ENCODE results near the gene GPD1L. TPM values are rescaled to one million over a fixed set of nuclear protein-coding genes. Genes with fewer than 3 reads are reported as not detected.

Gene GPD1L
- total and polyA plus RNA-seq, 2 of the 13 experiments (the other 11 are each of a cell fraction or from before 2014, with no cell fraction given) = 4.9 to 13.7 TPM

DNA sequence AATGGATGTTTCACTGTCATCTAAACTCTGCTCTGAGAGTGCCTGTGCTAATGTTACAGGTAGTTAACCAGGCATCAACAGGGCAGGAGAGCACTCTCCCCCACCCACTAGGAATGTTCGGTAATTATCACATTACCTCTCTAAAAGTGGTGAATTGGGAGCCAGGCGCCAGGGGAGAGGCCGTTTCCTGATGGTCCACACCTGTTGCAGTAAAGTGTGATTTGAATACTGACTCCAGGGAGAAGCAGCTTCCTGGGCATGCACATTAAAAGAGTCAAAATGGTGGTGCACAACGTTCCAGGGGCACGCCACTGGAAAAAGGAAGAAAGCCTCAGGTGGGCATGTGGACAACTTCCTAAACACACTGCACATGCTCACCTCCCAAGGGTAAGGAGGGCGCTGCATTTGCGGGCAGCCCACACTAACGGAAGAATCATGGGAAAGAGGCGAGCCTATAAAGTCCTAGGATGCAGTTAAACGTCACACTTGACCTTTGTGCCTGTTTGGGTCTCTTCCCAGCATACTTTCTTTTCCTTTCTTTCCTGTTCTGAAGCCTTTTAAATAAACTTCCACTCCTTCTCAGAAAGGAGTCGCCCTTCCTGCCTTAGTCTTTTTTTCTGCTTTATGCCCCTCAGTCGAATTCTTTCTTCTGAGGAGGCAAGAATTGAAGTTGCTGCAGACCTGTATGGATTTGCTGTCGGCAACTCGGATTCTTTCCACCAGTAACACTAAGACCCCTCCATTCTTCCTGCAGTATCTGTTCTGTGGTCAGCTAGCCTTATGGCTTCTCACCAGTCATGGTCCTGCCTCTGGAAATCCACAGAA lies 28.9 kb upstream of the GPD1L start (continued):
- TF ChIP-seq, protein P1, sequence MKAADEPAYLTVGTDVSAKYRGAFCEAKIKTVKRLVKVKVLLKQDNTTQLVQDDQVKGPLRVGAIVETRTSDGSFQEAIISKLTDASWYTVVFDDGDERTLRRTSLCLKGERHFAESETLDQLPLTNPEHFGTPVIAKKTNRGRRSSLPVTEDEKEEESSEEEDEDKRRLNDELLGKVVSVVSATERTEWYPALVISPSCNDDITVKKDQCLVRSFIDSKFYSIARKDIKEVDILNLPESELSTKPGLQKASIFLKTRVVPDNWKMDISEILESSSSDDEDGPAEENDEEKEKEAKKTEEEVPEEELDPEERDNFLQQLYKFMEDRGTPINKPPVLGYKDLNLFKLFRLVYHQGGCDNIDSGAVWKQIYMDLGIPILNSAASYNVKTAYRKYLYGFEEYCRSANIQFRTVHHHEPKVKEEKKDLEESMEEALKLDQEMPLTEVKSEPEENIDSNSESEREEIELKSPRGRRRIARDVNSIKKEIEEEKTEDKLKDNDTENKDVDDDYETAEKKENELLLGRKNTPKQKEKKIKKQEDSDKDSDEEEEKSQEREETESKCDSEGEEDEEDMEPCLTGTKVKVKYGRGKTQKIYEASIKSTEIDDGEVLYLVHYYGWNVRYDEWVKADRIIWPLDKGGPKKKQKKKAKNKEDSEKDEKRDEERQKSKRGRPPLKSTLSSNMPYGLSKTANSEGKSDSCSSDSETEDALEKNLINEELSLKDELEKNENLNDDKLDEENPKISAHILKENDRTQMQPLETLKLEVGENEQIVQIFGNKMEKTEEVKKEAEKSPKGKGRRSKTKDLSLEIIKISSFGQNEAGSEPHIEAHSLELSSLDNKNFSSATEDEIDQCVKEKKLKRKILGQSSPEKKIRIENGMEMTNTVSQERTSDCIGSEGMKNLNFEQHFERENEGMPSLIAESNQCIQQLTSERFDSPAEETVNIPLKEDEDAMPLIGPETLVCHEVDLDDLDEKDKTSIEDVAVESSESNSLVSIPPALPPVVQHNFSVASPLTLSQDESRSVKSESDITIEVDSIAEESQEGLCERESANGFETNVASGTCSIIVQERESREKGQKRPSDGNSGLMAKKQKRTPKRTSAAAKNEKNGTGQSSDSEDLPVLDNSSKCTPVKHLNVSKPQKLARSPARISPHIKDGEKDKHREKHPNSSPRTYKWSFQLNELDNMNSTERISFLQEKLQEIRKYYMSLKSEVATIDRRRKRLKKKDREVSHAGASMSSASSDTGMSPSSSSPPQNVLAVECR (CRISPR knock-in tag; IDR thresholded peaks at IDR 0.05; ENCODE audit: borderline replicate concordance) = no peak; the same call in 1 of the 2 replicates
- TF ChIP-seq PRDM4 (CRISPR knock-in tag; IDR thresholded peaks at IDR 0.05; ENCODE audit: borderline replicate concordance) = no peak
- TF ChIP-seq, protein P2, sequence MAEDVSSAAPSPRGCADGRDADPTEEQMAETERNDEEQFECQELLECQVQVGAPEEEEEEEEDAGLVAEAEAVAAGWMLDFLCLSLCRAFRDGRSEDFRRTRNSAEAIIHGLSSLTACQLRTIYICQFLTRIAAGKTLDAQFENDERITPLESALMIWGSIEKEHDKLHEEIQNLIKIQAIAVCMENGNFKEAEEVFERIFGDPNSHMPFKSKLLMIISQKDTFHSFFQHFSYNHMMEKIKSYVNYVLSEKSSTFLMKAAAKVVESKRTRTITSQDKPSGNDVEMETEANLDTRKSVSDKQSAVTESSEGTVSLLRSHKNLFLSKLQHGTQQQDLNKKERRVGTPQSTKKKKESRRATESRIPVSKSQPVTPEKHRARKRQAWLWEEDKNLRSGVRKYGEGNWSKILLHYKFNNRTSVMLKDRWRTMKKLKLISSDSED (CRISPR knock-in tag; IDR thresholded peaks at IDR 0.05) = no peak
- TF ChIP-seq ATF1 (CRISPR knock-in tag; IDR thresholded peaks at IDR 0.05) = peak; percentile 83
- no peak for TF ChIP-seq TRAFD1 (CRISPR knock-in tag; IDR thresholded peaks at IDR 0.05; ENCODE audit: borderline replicate concordance)
- no peak for TF ChIP-seq PITX1 (CRISPR knock-in tag; IDR thresholded peaks at IDR 0.05)
- TF ChIP-seq HOXA7 (CRISPR knock-in tag; IDR thresholded peaks at IDR 0.05) = no peak
- no peak for TF ChIP-seq ZNF644 (CRISPR knock-in tag; IDR thresholded peaks at IDR 0.05; ENCODE audit: low read depth)
- TF ChIP-seq, protein P3, sequence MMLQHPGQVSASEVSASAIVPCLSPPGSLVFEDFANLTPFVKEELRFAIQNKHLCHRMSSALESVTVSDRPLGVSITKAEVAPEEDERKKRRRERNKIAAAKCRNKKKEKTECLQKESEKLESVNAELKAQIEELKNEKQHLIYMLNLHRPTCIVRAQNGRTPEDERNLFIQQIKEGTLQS (CRISPR knock-in tag; IDR thresholded peaks at IDR 0.05) = no peak
- TF ChIP-seq IKZF1 (IDR thresholded peaks at IDR 0.05) = no peak
- no peak for TF ChIP-seq FOXK2 (IDR thresholded peaks at IDR 0.05)
- no peak for TF ChIP-seq ZNF274 (CRISPR knock-in tag; IDR thresholded peaks at IDR 0.05)
- TF ChIP-seq FOXP4 (CRISPR knock-in tag; IDR thresholded peaks at IDR 0.05) = 0 out of 2 replicates have a peak, but pooled peaks have one; percentile 44
